HG03039 (cell line): ENCODE data around the gene TPT1.

Experiments
- ATAC-seq: cut with Tn5 transposase; IDR thresholded peaks from one replicate; pipeline ENCODE4 v1.9.1; 2021; ENCODE audit warnings: mild to moderate bottlenecking, moderate library complexity; ENCODE audit not compliant: unreplicated experiment

Gene TPT1

DNA sequence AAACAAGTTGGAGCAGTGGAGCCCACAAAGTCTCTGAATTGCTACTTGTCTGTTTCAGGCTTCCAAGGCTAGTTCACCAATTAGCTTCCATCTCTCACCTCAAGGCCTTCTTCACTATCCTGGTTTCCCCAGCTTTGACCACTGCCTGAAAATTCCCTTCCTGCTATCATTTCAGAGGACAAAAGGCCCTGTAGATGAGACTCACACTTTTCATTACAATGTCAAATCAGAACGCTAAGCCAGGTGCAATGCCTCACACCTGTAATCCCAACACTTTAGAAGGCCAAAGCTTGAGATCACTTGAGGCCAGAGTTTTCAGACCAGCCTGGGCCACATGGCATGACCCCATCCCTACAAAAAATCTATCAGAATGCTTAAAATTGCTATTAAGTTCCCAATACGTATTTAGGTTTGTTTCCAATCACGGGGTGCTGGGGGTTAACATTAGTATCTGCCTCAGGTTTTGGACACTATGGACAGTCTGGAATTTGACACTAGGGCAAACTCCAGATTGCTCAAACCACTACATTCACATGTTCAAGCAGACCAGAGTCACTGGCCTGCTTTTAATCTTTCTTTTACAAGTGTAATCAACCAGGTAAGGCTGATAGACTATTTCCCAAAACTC lies 5.5 kb downstream of the TPT1 start:
- ATAC-seq: no peak

- ATAC-seq: no peak
These were observed 6.7 kb downstream of the TPT1 start for GRCh38 chr13:45333977-45334922.

- no peak for ATAC-seq
These were observed 7.6 kb downstream of the TPT1 start for GRCh38 chr13:45333251-45333976.

DNA sequence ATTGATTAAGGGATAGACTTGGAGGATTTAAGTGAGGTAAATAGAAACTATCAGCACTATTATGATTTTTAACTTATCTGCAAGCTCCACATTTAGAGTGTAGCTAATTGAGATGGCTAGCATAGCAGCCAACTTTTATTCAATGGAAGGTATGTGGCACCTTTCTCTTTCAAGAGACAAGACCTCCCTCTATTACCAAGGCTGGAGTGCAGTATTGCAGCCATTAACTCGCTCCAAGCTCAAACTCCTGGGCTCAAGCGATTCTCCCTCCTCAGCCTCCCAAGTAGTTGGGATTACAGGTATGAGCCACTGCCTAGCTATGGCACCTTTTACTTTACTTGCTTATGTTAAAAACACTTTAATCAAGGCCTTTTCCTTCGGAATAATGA lies 8.2 kb downstream of the TPT1 start:
- ATAC-seq: no peak

DNA sequence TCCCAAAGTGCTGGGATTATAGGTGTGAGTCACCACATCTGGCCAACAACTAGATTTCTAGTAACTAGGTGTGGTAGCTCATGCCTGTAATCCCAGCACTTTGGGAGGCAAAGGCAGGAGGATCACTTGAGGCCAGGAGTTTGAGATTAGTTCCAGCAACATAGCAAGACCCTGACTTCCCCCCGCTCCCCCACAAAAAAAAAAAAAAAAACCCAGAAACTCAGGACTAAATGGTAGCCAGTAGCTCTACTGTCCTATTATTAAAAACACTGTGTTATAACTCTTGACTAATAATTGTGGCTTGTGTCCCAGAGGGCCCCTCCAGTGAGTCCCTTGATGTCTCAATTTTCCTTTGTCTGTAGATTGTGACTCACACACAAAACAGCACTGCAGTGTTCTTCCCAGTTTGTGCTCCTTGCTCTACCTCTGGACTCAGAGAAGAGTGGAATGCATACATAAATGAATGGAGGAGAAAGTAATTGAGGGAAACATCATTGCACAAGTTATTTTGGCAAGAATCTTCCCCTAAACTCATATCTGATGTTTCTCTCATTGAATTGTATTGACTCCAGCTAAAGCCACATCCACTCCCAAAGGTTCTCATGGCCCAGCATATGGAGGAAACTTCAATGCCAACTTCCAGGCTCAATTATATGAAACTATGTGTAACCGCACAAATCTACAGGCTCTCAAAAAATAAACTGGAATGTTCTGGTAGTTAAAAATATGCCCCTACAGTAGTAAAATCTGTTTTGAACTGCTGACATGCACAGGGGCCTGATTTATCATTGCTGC lies 8.8 kb downstream of the TPT1 start:
- ATAC-seq: no peak

- no peak for ATAC-seq
These were observed 9.3 kb downstream of the TPT1 start for GRCh38 chr13:45331692-45332035.

DNA sequence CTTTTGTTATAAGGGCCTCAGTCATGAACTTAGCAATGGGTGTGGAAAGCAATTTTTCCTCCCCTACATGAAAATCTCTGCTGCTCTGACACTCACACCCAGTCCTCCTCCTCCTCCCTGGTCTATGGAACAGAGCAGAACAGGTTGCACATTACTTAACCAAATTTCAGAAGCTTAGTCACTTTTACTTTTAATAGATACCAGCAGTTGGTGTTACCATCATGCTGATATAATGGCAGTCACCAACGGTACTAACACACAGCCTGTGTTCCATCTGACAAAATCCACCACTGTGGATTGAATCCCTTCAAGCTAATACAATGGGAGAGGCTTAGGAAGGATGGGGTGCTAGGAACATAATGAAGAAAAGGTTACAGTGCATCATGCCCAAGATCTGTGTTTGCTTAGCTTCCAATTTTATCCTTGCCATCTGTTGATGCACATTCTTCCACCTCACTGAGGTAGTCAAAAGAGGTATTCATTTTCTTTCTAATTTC lies 9.8 kb downstream of the TPT1 start:
- ATAC-seq: no peak

GRCh38 chr13:45328661-45329111 lies 12.3 kb downstream of the TPT1 start:
- no peak for ATAC-seq

GRCh38 chr13:45327253-45327955 lies 13.6 kb downstream of the TPT1 start:
- ATAC-seq: no peak

GRCh38 chr13:45325806-45326205 lies 15.2 kb downstream of the TPT1 start:
- no peak for ATAC-seq

DNA sequence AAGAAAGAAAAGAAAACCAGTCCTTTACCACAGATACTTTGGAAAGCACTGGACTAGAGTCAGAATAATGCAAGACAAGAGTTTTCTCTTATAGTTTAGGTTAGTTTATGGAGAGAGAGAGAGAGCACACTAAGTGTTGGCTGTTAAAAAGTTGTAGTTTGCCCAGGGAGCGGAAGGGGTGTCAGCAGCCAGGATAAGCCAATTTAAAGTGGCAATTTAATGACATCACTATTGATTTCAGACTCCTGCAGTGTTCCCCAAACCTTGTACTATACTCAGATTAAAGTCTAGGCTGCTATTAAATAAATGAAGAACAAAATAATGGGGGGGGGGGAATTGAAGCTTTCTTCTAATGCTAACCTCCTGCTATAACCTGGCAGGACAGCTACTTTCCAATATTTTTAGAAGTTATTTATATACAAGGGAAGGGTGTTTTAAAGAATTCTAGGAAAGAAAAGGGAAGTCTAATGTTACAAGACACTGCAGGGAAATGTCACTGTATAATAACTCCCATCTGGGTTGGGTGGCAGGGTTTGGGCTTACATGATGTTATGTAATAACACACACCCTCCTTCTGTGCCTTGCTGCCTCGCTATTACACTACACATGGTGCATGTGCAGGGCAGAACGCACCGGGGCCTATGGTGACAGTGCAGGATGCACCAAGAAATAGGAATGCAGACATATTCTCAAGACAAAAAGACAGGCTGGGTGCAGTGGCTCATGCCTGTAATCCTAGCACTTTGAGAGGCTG lies 19.9 kb downstream of the TPT1 start:
- no peak for ATAC-seq

DNA sequence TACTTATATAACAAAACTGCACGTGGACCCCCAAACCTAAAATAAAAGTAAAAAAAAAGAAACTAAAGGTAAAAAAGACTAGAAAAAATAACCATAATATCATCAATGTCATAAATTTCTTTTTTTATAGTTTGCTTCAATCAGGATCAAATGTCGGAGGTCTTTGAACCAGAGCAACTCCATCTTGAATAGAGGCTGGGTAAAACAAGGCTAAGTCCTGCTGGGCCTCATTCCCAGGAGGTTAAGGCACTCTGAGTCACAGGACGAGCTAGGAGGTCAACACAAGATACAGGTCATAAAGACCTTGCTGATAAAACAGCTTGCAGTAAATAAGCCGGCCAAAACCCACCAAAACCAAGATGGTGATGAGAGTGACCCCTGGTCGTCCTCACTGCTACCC lies 24.0 kb downstream of the TPT1 start:
- ATAC-seq: no peak

GRCh38 chr13:45316338-45316737 lies 24.6 kb downstream of the TPT1 start:
- no peak for ATAC-seq

DNA sequence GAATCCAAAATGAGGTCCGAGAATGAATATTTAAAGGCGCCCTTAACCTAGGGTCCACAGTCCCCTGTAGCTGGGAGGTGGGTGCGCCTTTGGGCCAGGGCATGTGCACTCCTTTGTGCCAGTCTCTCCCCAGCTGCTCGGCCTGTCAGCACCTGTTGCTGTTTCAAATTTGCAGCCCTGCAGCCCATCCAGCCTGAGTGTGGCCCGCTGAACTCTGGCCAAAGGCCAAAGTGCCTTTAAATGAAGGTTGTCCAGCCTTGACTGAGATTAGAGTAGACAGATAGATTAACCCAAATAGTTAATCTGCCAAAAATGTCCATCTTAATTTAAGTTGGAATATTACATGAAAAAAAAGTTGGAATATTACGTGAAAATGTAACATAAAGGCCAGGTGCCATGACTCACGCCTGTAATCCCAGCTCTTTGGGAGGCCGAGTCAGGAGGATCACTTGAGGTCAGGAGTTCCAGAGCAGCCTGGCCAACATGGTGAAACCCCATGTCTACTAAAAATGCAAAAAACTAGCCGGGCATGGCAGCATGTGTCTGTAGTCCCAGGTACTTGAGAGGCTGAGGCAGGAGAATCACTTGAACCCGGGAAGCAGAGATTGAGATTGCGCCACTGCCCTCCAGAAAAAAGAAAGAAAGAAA lies 25.3 kb downstream of the TPT1 start:
- ATAC-seq: no peak

GRCh38 chr13:45314822-45315221 lies 26.2 kb downstream of the TPT1 start:
- ATAC-seq: no peak

DNA sequence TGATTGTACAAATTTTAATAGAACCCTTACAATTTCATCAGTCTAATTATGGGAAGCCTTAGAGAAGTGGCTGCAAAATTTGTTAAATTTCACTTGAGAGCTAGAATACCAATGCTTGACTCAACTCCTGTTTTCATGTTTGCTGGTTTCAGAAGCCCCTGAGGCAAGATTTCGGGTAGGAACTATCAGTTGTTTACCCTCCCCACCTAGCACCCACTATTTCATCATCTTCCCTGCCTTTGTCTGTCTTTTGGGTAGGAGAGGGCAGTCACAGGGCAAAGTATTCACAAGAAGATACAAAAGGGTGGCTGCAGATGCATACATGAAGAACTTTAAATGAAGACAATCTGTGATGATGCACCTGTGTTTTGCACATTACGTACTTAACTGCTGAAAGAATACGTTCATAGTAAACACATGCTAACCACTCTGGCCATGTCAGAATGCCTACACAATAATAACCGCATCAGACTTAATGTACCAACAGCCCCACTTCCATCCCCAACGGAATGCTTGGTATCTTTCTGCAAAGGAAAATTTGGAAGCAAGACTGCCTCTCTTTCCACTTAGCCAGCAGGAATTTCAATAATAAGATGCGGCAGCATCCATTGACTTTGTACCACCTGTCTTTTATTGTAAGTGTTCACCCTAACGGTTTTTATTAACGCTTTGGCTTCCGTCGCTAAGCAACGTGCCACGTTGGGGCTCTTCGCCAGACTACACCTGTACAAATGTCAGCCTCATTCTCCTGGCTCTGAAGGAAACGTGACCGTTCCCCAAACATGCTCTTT lies 30.4 kb downstream of the TPT1 start:
- no peak for ATAC-seq

- ATAC-seq: no peak
These were observed 34.0 kb downstream of the TPT1 start for GRCh38 chr13:45306966-45307365.

GRCh38 chr13:45305079-45305478 lies 35.9 kb downstream of the TPT1 start:
- ATAC-seq: no peak
